MCF 10A (cell line): Measurements from ENCODE around the gene IGFBP6. TPM values are rescaled to one million over a fixed set of nuclear protein-coding genes. Genes with fewer than 3 reads are reported as not detected.

ENCODE experiments used
- BruUV-seq: library from RNA; stranded (reverse); fragments of 400-500 nt; replicated peaks from 2 replicates; lab custom pipeline; 2021; lab: Mats Ljungman, UMichigan
- CTCF ChIA-PET: fragments of 300-600 bp; sonication (Branson Sonifier 250); formaldehyde crosslinking; extraction: SDS; loops from one replicate; lab custom pipeline; 2021; ENCODE audit warnings: antibody characterized with exemption, inconsistent platforms; lab: Yijun Ruan, JAX
- POLR2A ChIA-PET: fragments of 300-600, 350-650 bp; sonication (Branson Sonifier 250); formaldehyde crosslinking; extraction: SDS; loops from one replicate; lab custom pipeline; 2020; ENCODE audit warnings: antibody characterized with exemption, inconsistent platforms; lab: Yijun Ruan, JAX
- DNase-seq: peaks from one replicate; pipeline ENCODE4 v3.0.0-alpha.2; 2018; ENCODE audit not compliant: unreplicated experiment
- H3K27ac Mint-ChIP-seq: one replicate; pipeline ENCODE4 v1.8.0; 2022; ENCODE audit warnings: mild to moderate bottlenecking, low read depth, mixed read lengths; ENCODE audit not compliant: unreplicated experiment
- H3K27me3 Mint-ChIP-seq: one replicate; pipeline ENCODE4 v1.8.0; 2022; ENCODE audit warnings: mixed read lengths; ENCODE audit not compliant: insufficient read depth, unreplicated experiment
- H3K36me3 Mint-ChIP-seq: one replicate; pipeline ENCODE4 v1.8.0; 2022; ENCODE audit warnings: mild to moderate bottlenecking, moderate library complexity, mixed read lengths; ENCODE audit not compliant: insufficient read depth, unreplicated experiment
- H3K4me1 Mint-ChIP-seq: one replicate; pipeline ENCODE4 v1.8.0; 2022; ENCODE audit warnings: mixed read lengths; ENCODE audit not compliant: insufficient read depth, unreplicated experiment
- H3K4me3 Mint-ChIP-seq: one replicate; pipeline ENCODE4 v1.8.0; 2022; ENCODE audit warnings: mild to moderate bottlenecking, moderate library complexity, mixed read lengths; ENCODE audit not compliant: unreplicated experiment
- H3K9me3 Mint-ChIP-seq: one replicate; pipeline ENCODE4 v1.8.0; 2022; ENCODE audit warnings: mixed read lengths; ENCODE audit not compliant: unreplicated experiment
- intact Hi-C: fragments of 100-400 bp; cut with micrococcal nuclease; formaldehyde crosslinking; loops from 2 replicates; pipeline ENCODE4 v1.14.1; 2022
- total RNA-seq: library from RNA; stranded (reverse); gene quantifications from 2 replicates; pipeline ENCODE4 v1.2.3, GENCODE V29; 2022
- TF ChIP-seq, protein P1 (sequence below): fragments of 200-600 bp; IDR thresholded peaks from one replicate; pipeline ENCODE4 v1.8.0; 2022; ENCODE audit warnings: antibody characterized with exemption, mild to moderate bottlenecking; ENCODE audit not compliant: unreplicated experiment

Gene IGFBP6
- total RNA-seq, 1 experiment from 2014 or later, result 6.4 TPM

DNA sequence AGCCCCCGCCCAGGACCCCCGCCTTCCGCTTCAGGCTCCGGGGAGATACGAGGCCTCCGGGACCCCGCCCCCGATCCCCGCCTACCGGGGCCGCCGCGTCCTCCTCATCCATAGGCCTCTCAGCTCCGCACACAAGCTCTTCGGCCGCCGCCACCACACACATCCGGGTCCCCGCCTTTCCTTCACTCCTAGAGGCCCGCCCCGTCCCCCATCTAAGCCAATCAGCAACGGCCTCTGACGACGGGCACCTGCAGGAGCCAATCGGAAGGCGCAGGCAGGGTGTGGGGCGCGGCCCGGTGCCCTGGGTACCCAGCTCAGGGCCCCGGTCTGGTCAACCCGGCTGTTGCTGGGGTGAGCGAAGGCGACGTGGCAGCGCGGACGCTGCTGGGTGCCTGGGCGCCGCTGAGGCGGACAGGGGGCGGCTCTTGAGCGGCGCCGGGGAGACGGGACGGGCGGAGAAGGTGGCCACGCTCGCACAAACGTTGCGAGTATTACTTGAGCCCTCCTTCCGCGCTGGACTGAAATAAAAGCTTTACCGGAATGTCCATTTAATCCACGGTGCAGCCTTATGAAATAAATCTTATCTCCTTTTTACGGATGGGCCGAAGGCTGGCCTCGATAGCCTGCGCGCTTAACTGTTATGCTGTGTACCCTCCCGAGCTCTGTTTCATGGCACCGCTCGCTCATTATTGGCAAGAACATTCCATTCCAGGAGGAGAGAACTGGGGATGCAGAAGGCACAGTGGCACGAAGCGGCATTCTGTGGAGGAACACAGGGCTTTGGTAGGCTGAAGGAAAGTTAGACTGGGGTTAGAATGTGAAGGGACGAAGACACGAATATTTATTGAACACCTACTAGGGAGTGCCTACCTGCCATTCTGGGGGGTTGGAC lies 18.0 kb upstream of the IGFBP6 start, which contains the start of gene SPRYD3:
Gene SPRYD3, minus strand, starts transcription at position 165 of the 892 bp plus-strand sequence. Its CDS starts 57 bp downstream, at position 108.
- intact Hi-C loops, result loop anchor here (1.0 to 2.0 kb wide), 2 partner anchors 20 to 73 kb away; partner anchors contain the start of gene EIF4B
- H3K27me3 Mint-ChIP-seq, result no peaks in the 10 kb centered on the region
- peaks cover 41% of the 10 kb centered on the region for H3K36me3 Mint-ChIP-seq
- peaks cover 23% of the 10 kb centered on the region for H3K4me1 Mint-ChIP-seq
- H3K4me3 Mint-ChIP-seq, result peak within 1 kb of the TSS; percentile 73
- H3K27ac Mint-ChIP-seq, result peak within 1 kb of the TSS; percentile 61
- ChIA-PET CTCF (interaction anchor here (0.6 to 6.9 kb wide), 7 partner anchors 12 to 609 kb away, joined by 3 to 85 read pairs (median 4); no protein-coding TSS in a partner anchor), POLR2A (interaction anchor here (0.5 to 4.8 kb wide), 30 partner anchors 11 to 935 kb away, joined by 3 to 55 read pairs (median 4); partner anchors contain the start of genes AAAS, CSAD, EIF4B and ESPL1)
- TF ChIP-seq, protein P1, sequence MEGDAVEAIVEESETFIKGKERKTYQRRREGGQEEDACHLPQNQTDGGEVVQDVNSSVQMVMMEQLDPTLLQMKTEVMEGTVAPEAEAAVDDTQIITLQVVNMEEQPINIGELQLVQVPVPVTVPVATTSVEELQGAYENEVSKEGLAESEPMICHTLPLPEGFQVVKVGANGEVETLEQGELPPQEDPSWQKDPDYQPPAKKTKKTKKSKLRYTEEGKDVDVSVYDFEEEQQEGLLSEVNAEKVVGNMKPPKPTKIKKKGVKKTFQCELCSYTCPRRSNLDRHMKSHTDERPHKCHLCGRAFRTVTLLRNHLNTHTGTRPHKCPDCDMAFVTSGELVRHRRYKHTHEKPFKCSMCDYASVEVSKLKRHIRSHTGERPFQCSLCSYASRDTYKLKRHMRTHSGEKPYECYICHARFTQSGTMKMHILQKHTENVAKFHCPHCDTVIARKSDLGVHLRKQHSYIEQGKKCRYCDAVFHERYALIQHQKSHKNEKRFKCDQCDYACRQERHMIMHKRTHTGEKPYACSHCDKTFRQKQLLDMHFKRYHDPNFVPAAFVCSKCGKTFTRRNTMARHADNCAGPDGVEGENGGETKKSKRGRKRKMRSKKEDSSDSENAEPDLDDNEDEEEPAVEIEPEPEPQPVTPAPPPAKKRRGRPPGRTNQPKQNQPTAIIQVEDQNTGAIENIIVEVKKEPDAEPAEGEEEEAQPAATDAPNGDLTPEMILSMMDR, result no peak
- DNase-seq, result peak; percentile 97
- TSS peak; percentile 94 for BruUV-seq
- no peaks in the 10 kb centered on the region for H3K9me3 Mint-ChIP-seq

DNA sequence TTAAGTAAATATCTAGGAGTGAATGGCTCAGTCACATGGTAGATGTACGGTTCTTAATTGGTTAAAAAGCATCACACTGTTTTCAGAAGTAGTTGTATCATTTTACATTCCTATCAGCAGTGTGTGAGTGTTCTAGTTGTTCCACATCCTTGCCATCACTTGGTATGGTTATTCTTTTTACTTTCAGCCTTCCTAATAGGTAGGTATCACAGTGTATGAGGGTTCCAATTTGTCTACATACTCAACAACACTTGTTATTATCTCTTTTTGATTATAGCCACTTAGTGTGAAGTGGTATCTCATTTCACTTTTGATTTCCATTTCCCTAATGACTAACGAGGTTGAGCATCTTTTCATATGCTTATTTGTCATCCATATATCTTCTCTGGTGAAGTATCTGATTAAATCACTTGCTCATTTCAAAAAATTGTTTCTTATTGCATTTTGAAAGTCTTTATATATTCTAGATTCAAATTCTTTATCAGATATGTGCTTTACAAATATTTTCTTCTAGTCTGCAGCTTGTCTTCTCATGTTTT lies 14.8 kb upstream of the IGFBP6 start:
- ChIA-PET CTCF (interaction anchor here (0.6 to 2.7 kb wide), 2 partner anchors 12 to 17 kb away, joined by 3 to 13 read pairs; no protein-coding TSS in a partner anchor), POLR2A (no interaction called here)
- BruUV-seq, result no TSS peak
- intact Hi-C loops, result no loop called here
- no peaks in the 10 kb centered on the region for H3K27me3 Mint-ChIP-seq
- H3K4me3 Mint-ChIP-seq, result no peak overlapping the region
- H3K4me1 Mint-ChIP-seq, result peaks cover 16% of the 10 kb centered on the region
- TF ChIP-seq, protein P1, result no peak
- H3K27ac Mint-ChIP-seq, result no peak overlapping the region
- no peak for DNase-seq
- peaks cover 14% of the 10 kb centered on the region for H3K36me3 Mint-ChIP-seq
- H3K9me3 Mint-ChIP-seq, result no peaks in the 10 kb centered on the region

DNA sequence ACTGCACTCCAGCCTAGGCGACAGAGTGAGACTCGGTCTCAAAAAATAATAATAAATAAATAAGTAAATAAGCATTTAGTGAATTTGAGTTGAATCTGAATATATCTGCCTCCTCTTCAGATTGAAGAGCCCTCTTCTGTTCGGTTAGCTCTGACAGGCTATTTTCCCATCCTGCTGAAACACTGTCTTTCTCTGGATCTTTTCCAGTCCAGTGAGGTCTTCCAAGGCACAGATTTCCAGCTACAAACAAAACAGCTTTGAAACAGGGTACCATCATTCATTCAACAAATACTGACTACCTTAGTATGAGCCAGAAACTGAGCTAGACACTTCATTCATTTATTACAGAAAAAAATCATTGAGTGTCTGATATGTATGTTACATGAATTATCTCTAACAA lies 11.1 kb upstream of the IGFBP6 start:
- H3K27me3 Mint-ChIP-seq, result no peaks in the 10 kb centered on the region
- intact Hi-C loops, result no loop called here
- ChIA-PET CTCF (interaction anchor here (0.6 to 5.1 kb wide), 6 partner anchors 12 to 235 kb away, joined by 3 to 42 read pairs (median 4); partner anchors contain the start of gene IGFBP6), POLR2A (interaction anchor here (0.7 to 2.0 kb wide), 3 partner anchors 9 to 26 kb away, joined by 3 to 7 read pairs (median 4); no protein-coding TSS in a partner anchor)
- H3K9me3 Mint-ChIP-seq, result no peaks in the 10 kb centered on the region
- H3K36me3 Mint-ChIP-seq, result no peaks in the 10 kb centered on the region
- DNase-seq, result no peak
- H3K27ac Mint-ChIP-seq, result no peak overlapping the region
- TF ChIP-seq, protein P1, result no peak
- no peaks in the 10 kb centered on the region for H3K4me1 Mint-ChIP-seq
- BruUV-seq, result no TSS peak
- no peak overlapping the region for H3K4me3 Mint-ChIP-seq
